HepG2 (cell line): Measurements from ENCODE around the gene DHRS13.

Experiments
- CBX5 ChIP-seq: sonication (generic); formaldehyde crosslinking; IDR thresholded peaks from 2 replicates; pipeline ENCODE4 v1.4.0; 2020; ENCODE audit warnings: missing genetic modification reagents, borderline replicate concordance
- ELF3 ChIP-seq: IDR thresholded peaks from 2 replicates; pipeline ENCODE4 v1.6.1; 2016; ENCODE audit warnings: missing genetic modification reagents, missing compliant biosample characterization
- EZH2 ChIP-seq: conservative IDR thresholded peaks from 2 replicates; pipeline ENCODE4 v1.6.1; 2012; ENCODE audit warnings: mild to moderate bottlenecking, low read depth, low read length, moderate library complexity
- HNRNPK ChIP-seq: fragments of 200-400 bp; formaldehyde crosslinking; IDR thresholded peaks from 2 replicates; pipeline ENCODE4 v1.6.1; 2018; ENCODE audit warnings: low read length, low read depth, moderate library complexity, mild to moderate bottlenecking; ENCODE audit not compliant: poor library complexity, severe bottlenecking
- JUN ChIP-seq: sonication (generic); formaldehyde crosslinking; IDR thresholded peaks from 2 replicates; pipeline ENCODE4 v1.4.0; 2020; ENCODE audit warnings: mild to moderate bottlenecking, missing genetic modification reagents
- JUNB ChIP-seq: sonication (generic); formaldehyde crosslinking; IDR thresholded peaks from 2 replicates; pipeline ENCODE4 v1.8.0; 2022; ENCODE audit warnings: missing genetic modification reagents, mild to moderate bottlenecking, borderline replicate concordance
- KAT2B ChIP-seq: fragments of 150-350 bp; IDR thresholded peaks from 2 replicates; pipeline ENCODE4 v1.6.1; 2014; ENCODE audit warnings: low read depth, low read length, borderline replicate concordance
- MYC ChIP-seq: sonication (generic); formaldehyde crosslinking; IDR thresholded peaks from 2 replicates; pipeline ENCODE4 v1.9.0; 2021; ENCODE audit warnings: missing genetic modification reagents, borderline replicate concordance
- RFX1 ChIP-seq: fragments of 450-650 bp; IDR thresholded peaks from 2 replicates; pipeline ENCODE4 v1.6.1; 2017
- SAP130 ChIP-seq: IDR thresholded peaks from 2 replicates; pipeline ENCODE4 v1.6.1; 2016; ENCODE audit warnings: low read depth
- SP1 ChIP-seq, 2 experiments: fragments of 450-650 bp in 1 of 2; sonication (generic) in 1 of 2; formaldehyde crosslinking in 1 of 2; IDR thresholded peaks; 2 replicates each; pipeline versions ENCODE4 v1.4.0 to v1.6.1; 2016 to 2020; ENCODE audit warnings: missing genetic modification reagents in 1 of 2
- TBX3 ChIP-seq: fragments of 450-650 bp; IDR thresholded peaks from 2 replicates; pipeline ENCODE4 v1.6.1; 2017; ENCODE audit warnings: antibody characterized with exemption, mild to moderate bottlenecking, inconsistent platforms, borderline replicate concordance
- ZNF670 ChIP-seq: sonication (generic); formaldehyde crosslinking; IDR thresholded peaks from 2 replicates; pipeline ENCODE4 v1.8.0; 2022; ENCODE audit warnings: mild to moderate bottlenecking, missing genetic modification reagents, borderline replicate concordance
- TF ChIP-seq, protein P1 (sequence below): sonication (generic); formaldehyde crosslinking; IDR thresholded peaks from 2 replicates; pipeline ENCODE4 v1.5.0; 2020; ENCODE audit warnings: mild to moderate bottlenecking, missing genetic modification reagents, moderate library complexity

DNA sequence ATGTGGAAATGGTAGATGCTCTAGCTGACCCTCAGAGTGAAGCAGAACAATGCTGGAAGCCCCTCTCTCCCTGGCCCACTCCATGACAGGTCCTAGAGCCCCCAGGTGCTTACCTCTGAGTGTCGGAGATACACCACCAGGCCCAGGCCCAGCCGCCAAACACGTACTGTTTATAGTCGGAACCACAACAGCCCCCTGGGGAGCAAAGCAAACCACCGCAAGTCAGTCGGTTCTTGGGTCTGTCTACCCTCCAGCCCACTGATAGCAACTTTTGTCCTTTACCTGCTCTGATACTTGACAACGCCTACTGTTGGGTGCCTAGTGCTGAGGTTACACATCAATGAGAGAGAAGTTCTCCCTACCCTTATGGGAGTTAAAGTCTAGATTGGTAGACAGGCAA is 14.0 kb downstream of the DHRS13 start:
- TF ChIP-seq KAT2B (no peak), SP1 (IDR thresholded peaks at IDR 0.05) (no peak), SP1 (CRISPR knock-in tag; IDR thresholded peaks at IDR 0.05) (no peak), JUN (no peak), TBX3 (no peak), MYC (CRISPR knock-in tag) (no peak), SAP130 (CRISPR knock-in tag) (no peak), CBX5 (CRISPR knock-in tag) (no peak), JUNB (CRISPR knock-in tag) (no peak), RFX1 (no peak), ELF3 (CRISPR knock-in tag) (no peak), EZH2 (no peak), HNRNPK (no peak), ZNF670 (CRISPR knock-in tag) (no peak)
- TF ChIP-seq, protein P1, sequence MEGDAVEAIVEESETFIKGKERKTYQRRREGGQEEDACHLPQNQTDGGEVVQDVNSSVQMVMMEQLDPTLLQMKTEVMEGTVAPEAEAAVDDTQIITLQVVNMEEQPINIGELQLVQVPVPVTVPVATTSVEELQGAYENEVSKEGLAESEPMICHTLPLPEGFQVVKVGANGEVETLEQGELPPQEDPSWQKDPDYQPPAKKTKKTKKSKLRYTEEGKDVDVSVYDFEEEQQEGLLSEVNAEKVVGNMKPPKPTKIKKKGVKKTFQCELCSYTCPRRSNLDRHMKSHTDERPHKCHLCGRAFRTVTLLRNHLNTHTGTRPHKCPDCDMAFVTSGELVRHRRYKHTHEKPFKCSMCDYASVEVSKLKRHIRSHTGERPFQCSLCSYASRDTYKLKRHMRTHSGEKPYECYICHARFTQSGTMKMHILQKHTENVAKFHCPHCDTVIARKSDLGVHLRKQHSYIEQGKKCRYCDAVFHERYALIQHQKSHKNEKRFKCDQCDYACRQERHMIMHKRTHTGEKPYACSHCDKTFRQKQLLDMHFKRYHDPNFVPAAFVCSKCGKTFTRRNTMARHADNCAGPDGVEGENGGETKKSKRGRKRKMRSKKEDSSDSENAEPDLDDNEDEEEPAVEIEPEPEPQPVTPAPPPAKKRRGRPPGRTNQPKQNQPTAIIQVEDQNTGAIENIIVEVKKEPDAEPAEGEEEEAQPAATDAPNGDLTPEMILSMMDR (CRISPR knock-in tag) = no peak
